Osteocyte (in vitro differentiated cells): Measurements from ENCODE around the gene HRH2. TPM values are rescaled to one million over a fixed set of nuclear protein-coding genes. Genes with fewer than 3 reads are reported as not detected.

Source experiments
- DNase-seq: peaks from one replicate; pipeline ENCODE4 v3.0.0; 2021; ENCODE audit warnings: mixed read lengths; ENCODE audit not compliant: unreplicated experiment; ENCODE audit errors: extremely low spot score
- H3K27ac Mint-ChIP-seq: one replicate; pipeline ENCODE4 v1.8.0; 2021; ENCODE audit warnings: mild to moderate bottlenecking, mixed read lengths; ENCODE audit not compliant: unreplicated experiment
- H3K27me3 Mint-ChIP-seq: one replicate; pipeline ENCODE4 v1.8.0; 2021; ENCODE audit warnings: mixed read lengths; ENCODE audit not compliant: unreplicated experiment
- H3K36me3 Mint-ChIP-seq: one replicate; pipeline ENCODE4 v1.8.0; 2021; ENCODE audit warnings: mixed read lengths; ENCODE audit not compliant: unreplicated experiment
- H3K4me1 Mint-ChIP-seq: one replicate; pipeline ENCODE4 v1.8.0; 2021; ENCODE audit warnings: mixed read lengths; ENCODE audit not compliant: unreplicated experiment
- H3K4me3 Mint-ChIP-seq: one replicate; pipeline ENCODE4 v1.8.0; 2021; ENCODE audit warnings: mild to moderate bottlenecking, moderate library complexity, mixed read lengths; ENCODE audit not compliant: unreplicated experiment
- H3K9me3 Mint-ChIP-seq: one replicate; pipeline ENCODE4 v1.8.0; 2021; ENCODE audit warnings: mixed read lengths; ENCODE audit not compliant: unreplicated experiment
- total RNA-seq: library from RNA; stranded (reverse); gene quantifications from 2 replicates; pipeline ENCODE4 v1.2.1, GENCODE V29; 2021
- TF ChIP-seq, protein P1 (sequence below): fragments of 200-600 bp; sonication (generic); IDR thresholded peaks from 2 replicates; pipeline ENCODE4 v1.5.0; 2021; ENCODE audit warnings: antibody characterized with exemption, mild to moderate bottlenecking, moderate library complexity

HRH2 gene
- total RNA-seq, 1 donor from 2014 or later, result not detected

DNA sequence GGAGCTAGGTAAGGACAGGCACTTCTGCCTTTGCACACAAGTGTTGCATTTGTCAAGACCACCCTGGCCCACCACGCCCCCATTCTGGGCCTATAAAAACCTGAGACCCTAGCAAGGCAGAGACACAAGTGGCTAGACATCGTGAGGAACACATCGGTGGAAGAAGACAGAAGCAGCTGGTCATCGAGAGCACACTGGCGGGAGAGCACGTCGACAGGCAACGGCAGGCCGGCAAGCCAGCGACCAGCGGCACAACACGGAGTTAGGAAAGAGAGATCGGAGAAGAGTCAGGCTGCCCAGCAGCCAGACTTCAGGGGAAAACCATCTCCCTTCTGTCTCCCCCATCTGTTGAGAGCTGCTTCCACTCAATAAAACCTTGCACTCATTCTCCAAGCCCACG, 76.1 kb downstream of the HRH2 start:
- TF ChIP-seq, protein P1, sequence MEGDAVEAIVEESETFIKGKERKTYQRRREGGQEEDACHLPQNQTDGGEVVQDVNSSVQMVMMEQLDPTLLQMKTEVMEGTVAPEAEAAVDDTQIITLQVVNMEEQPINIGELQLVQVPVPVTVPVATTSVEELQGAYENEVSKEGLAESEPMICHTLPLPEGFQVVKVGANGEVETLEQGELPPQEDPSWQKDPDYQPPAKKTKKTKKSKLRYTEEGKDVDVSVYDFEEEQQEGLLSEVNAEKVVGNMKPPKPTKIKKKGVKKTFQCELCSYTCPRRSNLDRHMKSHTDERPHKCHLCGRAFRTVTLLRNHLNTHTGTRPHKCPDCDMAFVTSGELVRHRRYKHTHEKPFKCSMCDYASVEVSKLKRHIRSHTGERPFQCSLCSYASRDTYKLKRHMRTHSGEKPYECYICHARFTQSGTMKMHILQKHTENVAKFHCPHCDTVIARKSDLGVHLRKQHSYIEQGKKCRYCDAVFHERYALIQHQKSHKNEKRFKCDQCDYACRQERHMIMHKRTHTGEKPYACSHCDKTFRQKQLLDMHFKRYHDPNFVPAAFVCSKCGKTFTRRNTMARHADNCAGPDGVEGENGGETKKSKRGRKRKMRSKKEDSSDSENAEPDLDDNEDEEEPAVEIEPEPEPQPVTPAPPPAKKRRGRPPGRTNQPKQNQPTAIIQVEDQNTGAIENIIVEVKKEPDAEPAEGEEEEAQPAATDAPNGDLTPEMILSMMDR, result no peak
- H3K36me3 Mint-ChIP-seq, result no peaks in the 10 kb centered on the region
- no peaks in the 10 kb centered on the region for H3K27me3 Mint-ChIP-seq
- no peaks in the 10 kb centered on the region for H3K9me3 Mint-ChIP-seq
- H3K4me3 Mint-ChIP-seq, result no peak overlapping the region
- no peak for DNase-seq
- no peak overlapping the region for H3K27ac Mint-ChIP-seq
- H3K4me1 Mint-ChIP-seq, result peaks cover 3% of the 10 kb centered on the region

DNA sequence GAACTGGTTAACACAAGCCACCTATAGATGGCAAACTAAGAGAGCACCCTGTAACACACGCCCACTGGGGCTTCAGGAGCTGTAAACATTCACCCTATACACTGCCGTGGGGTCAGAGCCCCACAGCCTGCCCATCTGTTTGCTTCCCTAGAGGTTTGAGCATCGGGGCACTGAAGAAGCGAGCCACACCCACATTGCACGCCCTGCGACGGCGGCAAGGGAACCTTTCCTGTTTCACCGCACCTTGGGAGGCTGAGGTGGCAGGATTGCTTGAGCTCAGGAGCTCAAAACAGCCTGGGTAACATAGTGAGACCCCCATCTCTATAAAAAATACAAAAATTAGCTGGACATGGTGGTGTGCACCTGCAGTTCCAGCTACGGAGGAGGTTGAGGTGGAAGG, 76.6 kb downstream of the HRH2 start:
- H3K36me3 Mint-ChIP-seq, result no peaks in the 10 kb centered on the region
- no peak overlapping the region for H3K4me3 Mint-ChIP-seq
- no peaks in the 10 kb centered on the region for H3K9me3 Mint-ChIP-seq
- no peak overlapping the region for H3K27ac Mint-ChIP-seq
- peaks cover 3% of the 10 kb centered on the region for H3K4me1 Mint-ChIP-seq
- TF ChIP-seq, protein P1, result no peak
- no peaks in the 10 kb centered on the region for H3K27me3 Mint-ChIP-seq
- DNase-seq, result no peak

DNA sequence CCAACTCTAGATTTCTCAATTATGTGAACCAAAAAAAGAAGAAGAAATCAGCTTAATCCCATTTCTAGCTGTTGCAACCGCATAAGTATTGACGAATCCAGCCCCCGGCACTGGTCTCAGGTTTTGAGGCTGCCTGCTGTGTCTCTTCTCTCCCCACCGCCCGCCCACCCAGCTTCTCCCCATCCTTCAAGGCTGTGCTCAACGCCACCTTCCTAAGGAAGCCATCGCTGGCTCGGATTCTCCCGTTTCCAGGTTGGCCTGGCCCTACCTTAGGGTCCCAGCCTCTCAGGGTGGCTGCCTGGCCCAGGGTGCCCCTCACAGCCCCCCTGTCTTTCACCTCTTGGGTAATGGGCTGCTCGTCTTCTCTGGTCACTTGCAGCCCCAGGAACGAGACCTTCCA, 77.8 kb downstream of the HRH2 start:
- Mint-ChIP-seq H3K27me3 (no peaks in the 10 kb centered on the region), H3K4me1 (no peaks in the 10 kb centered on the region), H3K27ac (no peak overlapping the region), H3K4me3 (no peak overlapping the region), H3K9me3 (no peaks in the 10 kb centered on the region), H3K36me3 (no peaks in the 10 kb centered on the region)
- TF ChIP-seq, protein P1, result no peak
- no peak for DNase-seq

DNA sequence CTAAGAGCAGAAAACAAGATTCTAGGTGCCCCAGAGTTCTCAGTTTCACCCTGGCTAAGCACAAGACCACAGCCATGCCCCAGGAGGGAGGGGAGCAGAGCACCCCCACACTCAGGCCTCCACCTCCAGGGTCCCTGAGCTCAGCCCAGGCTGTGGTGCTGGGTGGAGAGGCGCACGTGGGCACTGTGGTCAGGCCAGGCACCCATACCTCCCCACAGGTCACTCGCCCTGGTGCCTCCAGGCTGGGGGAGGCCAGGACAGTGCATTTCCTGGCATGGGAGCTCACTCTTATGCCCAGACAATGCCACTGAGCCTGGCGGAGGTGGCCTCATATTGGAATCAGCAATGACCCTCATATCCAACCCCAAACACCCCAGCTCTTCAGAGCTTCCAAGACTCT, 78.8 kb downstream of the HRH2 start:
- no peak overlapping the region for H3K27ac Mint-ChIP-seq
- no peaks in the 10 kb centered on the region for H3K27me3 Mint-ChIP-seq
- no peak for DNase-seq
- H3K4me3 Mint-ChIP-seq, result no peak overlapping the region
- no peaks in the 10 kb centered on the region for H3K4me1 Mint-ChIP-seq
- H3K9me3 Mint-ChIP-seq, result no peaks in the 10 kb centered on the region
- TF ChIP-seq, protein P1, result no peak
- H3K36me3 Mint-ChIP-seq, result no peaks in the 10 kb centered on the region

DNA sequence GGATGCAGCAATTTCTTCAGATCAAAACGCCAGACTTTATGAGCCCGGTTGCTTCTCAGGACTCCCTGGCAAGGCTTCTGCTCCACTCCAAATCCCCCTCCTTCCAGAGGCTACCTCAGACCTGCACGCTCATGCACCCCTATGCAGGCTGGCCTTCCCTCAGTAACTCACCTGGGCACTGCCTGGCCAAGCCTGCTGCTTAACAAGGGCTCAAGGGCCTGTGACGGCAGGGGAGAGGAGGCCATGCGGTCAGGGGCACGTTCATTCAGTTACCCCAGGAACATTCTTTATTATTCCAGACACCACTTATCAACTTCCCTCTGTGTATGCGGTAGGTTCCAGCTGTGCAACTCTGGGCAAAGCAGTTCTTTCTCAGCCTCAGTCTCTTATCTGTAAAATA, 79.6 kb downstream of the HRH2 start:
- TF ChIP-seq, protein P1, result no peak
- no peaks in the 10 kb centered on the region for H3K9me3 Mint-ChIP-seq
- H3K4me1 Mint-ChIP-seq, result no peaks in the 10 kb centered on the region
- H3K36me3 Mint-ChIP-seq, result no peaks in the 10 kb centered on the region
- H3K27me3 Mint-ChIP-seq, result no peaks in the 10 kb centered on the region
- no peak overlapping the region for H3K4me3 Mint-ChIP-seq
- DNase-seq, result no peak
- no peak overlapping the region for H3K27ac Mint-ChIP-seq
